Femur (tissue), 1 donor: ENCODE results near the gene LIN9.
"Not testable (repeated sequence)": the region's sequence is repeated elsewhere in the genome, so short reads cannot be mapped to it uniquely, and the experiment has no call there.

Experiments used
- DNase-seq: peaks from one replicate; pipeline ENCODE4 v3.0.0-alpha.2; 2017

LIN9 gene

GRCh38 chr1:226308723-226309397, at the start of gene LIN9:
Gene LIN9 (minus strand): TSS chr1:226309164. CDS start chr1:226309139, 25 bp downstream.
- peak; percentile 95 for DNase-seq

DNA sequence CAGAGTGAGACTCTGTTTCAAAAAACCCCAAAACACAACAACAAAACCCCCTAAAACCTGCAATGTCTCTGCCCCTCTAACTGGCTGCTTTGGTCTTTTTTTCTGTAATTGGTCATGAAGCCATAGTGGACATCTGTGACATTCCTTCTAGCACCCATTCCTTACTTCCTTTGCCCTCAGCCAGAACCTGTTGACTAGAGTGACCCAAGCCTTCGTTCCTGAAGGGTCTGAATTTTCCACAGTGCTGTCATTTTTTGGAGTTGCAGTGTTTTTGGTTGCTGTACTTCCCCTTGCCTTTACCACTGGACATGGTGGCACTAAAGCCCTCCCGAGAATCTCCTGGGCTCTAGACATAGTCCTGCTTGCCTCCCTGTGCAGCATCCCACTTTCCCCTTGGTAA, 48.5 kb upstream of the LIN9 start:
- no peak for DNase-seq

DNA sequence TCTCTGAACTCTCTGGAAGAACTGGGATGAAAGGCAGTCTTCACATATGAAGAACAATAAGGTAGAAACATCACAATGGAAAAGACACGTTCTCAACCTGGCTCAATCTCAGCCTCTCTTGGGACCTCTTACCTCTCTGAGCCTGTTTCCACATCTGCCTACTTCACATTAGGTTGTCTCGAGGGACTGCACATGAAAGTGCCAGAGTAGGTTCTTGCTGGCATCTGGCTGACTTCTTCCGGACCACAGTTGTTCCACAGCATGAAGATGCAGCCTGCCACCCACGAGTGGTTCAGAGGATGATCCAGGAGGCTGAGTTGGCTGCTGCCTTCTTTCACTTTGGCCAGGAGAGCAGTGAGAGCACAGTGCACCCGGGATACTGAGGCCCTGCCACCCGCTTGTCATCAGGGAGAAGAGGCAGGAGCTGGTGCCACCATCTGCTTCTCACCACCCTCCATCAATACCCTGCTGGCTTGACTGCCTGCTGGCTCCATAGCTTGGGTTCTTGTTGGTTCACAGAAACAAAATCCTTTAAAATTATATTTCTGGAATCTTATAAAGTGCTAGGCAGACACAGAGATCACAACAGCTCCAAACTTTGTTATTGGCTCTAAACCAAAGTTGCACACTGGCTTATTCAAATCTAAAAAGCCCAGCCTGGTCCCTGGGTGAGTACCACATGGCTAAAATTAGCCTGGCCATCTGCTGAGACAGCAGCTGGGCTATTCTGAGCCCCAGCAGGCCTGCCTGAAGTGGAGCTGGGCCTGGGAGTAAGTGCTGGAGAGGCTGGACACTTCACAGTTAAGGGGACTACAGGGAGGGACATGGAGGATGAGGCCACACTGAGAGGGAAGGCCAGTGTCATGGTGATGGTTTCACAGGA, 46.9 kb upstream of the LIN9 start:
- peak; percentile 82 for DNase-seq

DNA sequence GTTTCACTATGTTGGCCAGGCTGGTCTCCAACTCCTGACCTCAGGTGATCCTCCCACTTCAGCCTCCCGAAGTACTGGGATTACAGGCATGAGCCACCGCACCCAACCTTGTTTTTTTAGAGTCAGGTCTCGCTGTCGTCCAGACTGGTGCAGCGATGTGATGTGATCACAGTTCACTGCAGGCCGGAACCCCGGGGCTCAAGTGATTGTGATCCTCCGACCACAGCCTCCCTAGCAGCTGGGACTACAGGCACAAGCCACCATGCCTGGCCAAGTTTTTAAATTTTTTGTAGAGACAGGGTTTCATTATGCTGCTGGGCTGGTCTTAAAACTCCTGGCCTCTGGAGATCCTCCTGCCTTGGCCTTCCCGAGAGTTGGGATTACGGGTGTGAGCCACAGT, 46.1 kb upstream of the LIN9 start:
- no peak for DNase-seq

- DNase-seq = no peak
Measured at GRCh38 chr1:226353698-226354525, 44.9 kb upstream of the LIN9 start.

DNA sequence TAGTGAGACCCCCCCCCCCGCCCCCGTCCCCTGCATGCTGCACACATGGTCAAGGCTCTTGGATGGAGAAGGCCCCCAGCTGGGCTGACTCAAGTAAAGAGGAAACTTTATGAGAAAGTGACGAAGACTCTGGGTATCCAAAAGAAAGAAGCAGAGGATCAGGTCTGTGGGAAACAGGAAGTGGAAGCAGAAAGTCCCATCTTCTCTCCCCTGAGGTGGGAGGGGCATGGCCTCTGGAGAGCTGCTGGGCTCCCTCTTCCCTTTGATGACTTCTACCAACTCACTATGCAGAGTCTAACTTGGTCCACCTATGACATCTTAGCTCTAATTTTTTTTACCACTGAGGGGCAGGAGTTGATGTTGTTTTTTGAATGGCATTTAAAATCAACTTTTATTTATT, 42.7 kb upstream of the LIN9 start:
- no peak for DNase-seq

- DNase-seq = no peak
Measured at GRCh38 chr1:226350519-226350865, 41.5 kb upstream of the LIN9 start.

DNA sequence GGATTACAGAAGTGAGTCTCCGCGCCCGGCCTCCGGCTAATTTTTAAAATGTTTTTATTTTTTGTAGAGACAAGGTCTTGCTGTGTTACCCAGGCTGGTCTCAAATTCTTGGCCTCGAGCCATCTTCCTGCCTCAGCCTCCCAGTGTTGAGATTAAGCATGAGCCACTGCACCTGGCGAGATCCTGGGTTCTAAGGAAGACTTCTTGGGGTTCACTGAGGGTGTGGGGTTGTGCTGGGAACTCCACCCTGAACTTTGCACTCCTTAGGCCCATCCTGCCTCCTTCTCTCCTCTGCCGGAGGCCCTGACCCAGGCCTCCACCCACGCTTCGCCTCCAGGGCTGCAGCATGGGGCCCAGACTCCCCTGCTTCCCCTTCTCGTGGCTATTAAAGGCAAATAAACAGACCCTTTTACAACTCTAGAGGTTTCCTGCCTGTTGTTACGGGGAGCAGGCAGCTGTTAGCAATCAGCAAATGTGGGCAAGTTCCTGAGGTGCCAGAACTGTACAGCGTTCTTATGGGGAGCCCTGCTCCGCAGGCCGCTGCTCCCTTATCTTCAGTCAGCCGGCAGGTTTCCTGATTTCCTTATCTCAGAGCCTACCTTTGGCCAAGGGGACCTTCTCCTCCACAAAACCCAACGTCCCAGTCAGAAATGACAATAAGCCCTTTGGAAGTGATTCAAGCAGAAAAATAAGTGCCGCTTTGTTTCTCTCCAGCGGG, 41.0 kb upstream of the LIN9 start:
- DNase-seq = no peak

DNA sequence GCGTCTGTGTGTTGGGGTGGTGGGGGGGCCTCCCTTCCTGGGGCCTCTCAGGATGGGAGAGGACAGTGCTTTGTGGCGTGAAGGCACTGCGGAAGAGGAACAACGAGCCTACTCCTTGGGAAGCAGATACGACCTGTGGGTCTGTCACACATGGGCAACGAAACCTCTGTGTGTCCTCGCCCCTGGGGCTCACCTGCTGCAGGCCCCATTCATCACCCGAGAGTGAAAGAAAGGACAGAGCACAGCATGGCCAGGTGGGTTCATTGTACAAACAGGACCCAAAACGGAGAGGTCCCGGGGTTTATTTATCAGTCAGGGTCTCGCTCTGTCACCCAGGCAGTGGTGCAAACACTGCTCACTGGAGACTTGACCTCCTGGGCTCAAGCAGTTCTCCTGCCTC, 40.1 kb upstream of the LIN9 start:
- DNase-seq = no peak

GRCh38 chr1:226344441-226345259, 35.7 kb upstream of the LIN9 start:
- DNase-seq = no peak

DNA sequence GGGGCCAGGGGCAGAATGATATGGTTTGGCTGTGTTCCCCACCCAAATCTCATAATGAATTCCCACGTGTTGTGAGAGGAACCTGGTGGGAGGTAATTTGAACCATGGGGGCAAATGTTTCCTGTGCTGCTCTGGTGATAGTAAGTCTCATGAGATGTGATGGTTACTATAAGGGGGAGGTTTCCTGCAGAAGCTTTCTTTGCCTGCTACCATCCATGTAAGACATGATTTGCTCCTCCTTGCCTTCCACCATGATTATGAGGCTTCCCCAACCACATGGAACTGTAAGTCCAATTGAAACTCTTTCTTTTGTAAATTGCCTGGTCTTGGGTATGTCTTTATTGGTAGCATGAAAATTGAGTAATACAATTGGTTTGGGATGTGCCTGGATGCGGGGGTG, 33.7 kb upstream of the LIN9 start:
- no peak for DNase-seq

DNA sequence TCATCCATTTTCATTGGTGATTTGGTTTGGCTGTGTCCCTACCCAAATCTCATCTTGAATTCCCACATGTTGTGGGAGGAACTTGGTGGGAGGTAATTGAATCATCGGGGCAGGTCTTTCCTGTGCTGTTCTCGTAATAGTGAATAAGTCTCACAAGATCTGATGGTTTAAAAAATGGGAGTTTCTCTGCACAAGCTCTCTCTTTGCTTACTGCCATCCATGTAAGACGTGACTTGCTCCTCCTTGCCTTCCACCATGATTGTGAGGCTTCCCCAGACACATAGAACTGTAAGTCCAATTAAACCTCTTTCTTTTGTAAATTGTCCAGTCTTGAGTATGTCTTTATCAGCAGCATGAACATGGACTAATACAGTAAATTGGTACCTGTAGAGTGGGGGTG, 31.1 kb upstream of the LIN9 start:
- DNase-seq = not testable (repeated sequence)

- DNase-seq = no peak
Measured at GRCh38 chr1:226337276-226337875, 28.4 kb upstream of the LIN9 start.

- DNase-seq = no peak
Measured at GRCh38 chr1:226335661-226336060, 26.7 kb upstream of the LIN9 start.

DNA sequence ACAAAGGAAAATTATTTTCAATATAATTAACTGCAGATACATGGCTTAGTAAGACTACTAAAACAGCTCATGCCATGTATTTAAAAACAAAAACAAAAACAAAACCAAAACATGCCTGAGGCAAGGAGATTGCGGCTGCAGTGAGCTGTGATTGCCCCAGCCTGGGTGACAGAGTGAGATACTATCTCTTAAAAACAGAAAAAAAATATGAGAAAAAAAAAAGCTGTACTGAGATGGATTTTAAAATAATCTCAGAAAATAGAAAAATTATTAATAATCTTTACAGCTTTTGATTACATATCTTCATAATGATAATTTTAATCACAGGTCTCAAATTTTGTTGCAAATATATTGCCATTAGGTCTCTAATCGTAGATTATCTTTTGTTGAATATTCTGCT, 24.0 kb upstream of the LIN9 start:
- DNase-seq = no peak

GRCh38 chr1:226329237-226329636, 20.3 kb upstream of the LIN9 start:
- DNase-seq = no peak

DNA sequence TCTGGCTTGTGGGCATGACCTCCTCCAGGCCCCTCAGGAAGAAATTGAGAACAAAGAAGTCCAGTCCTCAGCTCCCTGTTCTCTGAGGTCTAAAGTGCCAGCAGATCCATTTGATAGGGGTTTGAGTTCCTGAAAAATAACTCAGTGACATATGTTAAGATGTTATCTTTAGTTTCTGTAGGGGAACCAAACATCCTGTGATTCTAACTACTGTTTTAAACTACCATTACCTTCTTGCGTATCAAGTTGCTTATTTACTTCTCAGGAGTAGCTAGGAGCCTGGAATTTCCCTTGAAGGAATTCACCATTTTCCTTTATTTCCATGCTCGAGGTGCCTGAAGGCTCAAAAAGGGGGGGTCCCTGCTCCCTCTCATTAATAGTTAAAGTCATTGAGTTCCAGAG, 18.8 kb upstream of the LIN9 start:
- no peak for DNase-seq

- DNase-seq = no peak
Measured at GRCh38 chr1:226325178-226325577, 16.2 kb upstream of the LIN9 start.

DNA sequence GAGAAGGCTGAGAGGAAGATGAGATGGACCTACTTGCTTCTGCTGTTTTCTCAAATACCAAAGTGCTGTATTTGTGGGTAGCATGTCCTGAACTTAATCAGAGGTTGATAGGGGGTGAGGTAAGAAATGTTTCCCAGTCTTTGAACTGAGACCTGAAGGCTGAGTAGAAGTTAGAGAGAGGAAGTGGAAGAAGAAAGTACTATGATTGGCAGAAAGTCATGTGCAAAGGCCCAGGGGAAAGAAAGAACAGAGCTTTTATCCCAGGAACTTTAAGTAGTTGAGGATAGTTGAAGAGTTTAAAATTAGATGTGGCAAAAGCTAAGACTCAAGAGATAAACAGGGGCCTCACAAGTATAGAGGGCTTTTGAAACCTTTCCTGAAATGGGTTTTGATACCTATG, 15.5 kb upstream of the LIN9 start:
- no peak for DNase-seq

GRCh38 chr1:226322986-226323385, 14.0 kb upstream of the LIN9 start:
- DNase-seq = no peak

DNA sequence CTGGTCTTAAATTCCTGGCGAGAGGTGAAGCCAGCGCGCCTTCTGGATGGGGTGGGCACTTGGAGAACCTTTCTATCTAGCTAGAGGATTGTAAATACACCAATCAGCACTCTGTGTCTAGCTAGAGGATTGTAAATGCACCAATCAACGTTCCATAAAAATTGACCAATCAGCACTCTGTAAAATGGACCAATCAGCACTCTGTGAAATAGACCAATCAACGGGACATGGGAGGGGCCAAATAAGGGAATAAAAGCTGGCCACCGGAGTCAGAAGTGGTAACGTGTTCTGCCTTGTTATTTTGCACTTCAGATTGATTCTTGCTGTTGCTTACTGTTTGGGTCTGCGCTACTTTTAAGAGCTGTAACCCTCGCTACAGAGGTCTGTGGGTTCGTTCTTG, 12.0 kb upstream of the LIN9 start:
- no peak for DNase-seq

DNA sequence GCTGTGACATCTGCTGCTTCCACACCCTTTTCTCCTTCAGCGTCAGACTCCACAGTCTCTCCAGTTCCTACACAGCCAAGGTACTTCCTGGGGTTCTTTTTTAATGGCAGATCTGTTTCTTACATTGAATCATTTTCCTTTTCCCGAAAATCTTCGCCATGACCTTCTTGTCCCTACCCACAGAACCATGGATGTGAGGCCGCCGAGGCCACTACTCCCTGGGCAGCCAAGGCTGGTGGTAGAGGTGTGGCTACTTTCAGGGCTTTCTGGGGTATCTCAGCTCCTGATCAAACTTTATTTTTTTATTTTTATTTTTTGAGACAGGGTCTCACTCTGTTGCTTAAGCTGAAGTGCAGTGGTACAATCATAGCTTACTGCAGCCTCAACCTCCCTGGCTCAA, 9.5 kb upstream of the LIN9 start:
- no peak for DNase-seq
